B cell (primary cell): Measurements from ENCODE around the gene CWF19L2.

ENCODE experiments used
- CTCF ChIP-seq: fragments of 200-600 bp; IDR thresholded peaks from one replicate; pipeline ENCODE4 v1.8.0; 2022; ENCODE audit warnings: antibody characterized with exemption, mild to moderate bottlenecking
- EZH2 ChIP-seq: IDR thresholded peaks from 2 replicates; pipeline ENCODE4 v1.6.1; 2012; ENCODE audit warnings: borderline replicate concordance, low read depth, mild to moderate bottlenecking, moderate library complexity, low read length; ENCODE audit not compliant: insufficient read depth, poor library complexity, severe bottlenecking

GRCh38 chr11:107392611-107393010 lies 65.0 kb downstream of the CWF19L2 start:
- TF ChIP-seq CTCF (no peak), EZH2 (no peak)
